Fibroblast of lung (primary cell): Measurements from ENCODE around the gene TMEM109. TPM values are rescaled to one million over a fixed set of nuclear protein-coding genes. Genes with fewer than 3 reads are reported as not detected.

Source experiments
- DNase-seq, 2 donors: peaks; one replicate each; pipeline versions ENCODE4 v3.0.0 to v3.0.0-alpha.2; 2010; ENCODE audit warnings: low read depth in 2 of 2
- H2AFZ ChIP-seq: 2 replicates; pipeline ENCODE4 v1.5.1; 2012; ENCODE audit warnings: low read length, control low read depth, inconsistent platforms
- H3K27ac ChIP-seq: 2 replicates; pipeline ENCODE4 v1.5.1; 2011; ENCODE audit warnings: low read length, control low read depth; ENCODE audit not compliant: insufficient read depth
- H3K27me3 ChIP-seq: 2 replicates; pipeline ENCODE4 v1.5.1; 2011; ENCODE audit warnings: mild to moderate bottlenecking, low read length; ENCODE audit not compliant: control insufficient read depth, insufficient read depth
- H3K36me3 ChIP-seq: 2 replicates; pipeline ENCODE4 v1.5.1; 2011; ENCODE audit warnings: low read length; ENCODE audit not compliant: control insufficient read depth, insufficient read depth
- H3K4me1 ChIP-seq: 2 replicates; pipeline ENCODE4 v1.5.1; 2011; ENCODE audit warnings: low read length; ENCODE audit not compliant: control insufficient read depth, insufficient read depth; ENCODE audit errors: extremely low read depth
- H3K4me2 ChIP-seq: 2 replicates; pipeline ENCODE4 v1.5.1; 2011; ENCODE audit warnings: low read length, control low read depth; ENCODE audit not compliant: insufficient read depth; ENCODE audit errors: extremely low read depth
- H3K4me3 ChIP-seq, 4 experiments: fragments of 200-600 bp in 1 of 4; sonication (generic) in 1 of 4; replicated peaks in 1 of 4; 2 replicates each; pipeline ENCODE4 v1.5.1; 2011 to 2016; ENCODE audit warnings: low read length in 4 of 4, low read depth in 3 of 4, mild to moderate bottlenecking in 3 of 4, control low read depth in 2 of 4, inconsistent platforms in 1 of 4, mixed read lengths in 1 of 4; ENCODE audit not compliant: insufficient read depth in 1 of 4; ENCODE audit errors: control extremely low read depth in 1 of 4
- H3K79me2 ChIP-seq: 2 replicates; pipeline ENCODE4 v1.5.1; 2012; ENCODE audit warnings: mild to moderate bottlenecking, low read length, inconsistent platforms; ENCODE audit not compliant: control insufficient read depth, insufficient read depth
- H3K9ac ChIP-seq: 2 replicates; pipeline ENCODE4 v1.5.1; 2011; ENCODE audit warnings: mild to moderate bottlenecking, low read length, control low read depth; ENCODE audit not compliant: insufficient read depth
- H3K9me3 ChIP-seq: 2 replicates; pipeline ENCODE4 v1.5.1; 2012; ENCODE audit warnings: low read depth, low read length; ENCODE audit not compliant: control insufficient read depth, insufficient read depth
- H4K20me1 ChIP-seq: 2 replicates; pipeline ENCODE4 v1.5.1; 2011; ENCODE audit warnings: low read length; ENCODE audit not compliant: control insufficient read depth, insufficient read depth; ENCODE audit errors: extremely low read depth
- EZH2 ChIP-seq: IDR thresholded peaks from 2 replicates; pipeline ENCODE4 v1.5.1; 2012; ENCODE audit warnings: low read length, control low read depth, mild to moderate bottlenecking; ENCODE audit errors: missing control alignments
- polyA plus RNA-seq, 2 donors: library from polyadenylated mRNA; depleted of rRNA in 1 of 2; stranded (reverse) in 1 of 2; unstranded in 1 of 2; fragments of >200 nt; gene quantifications; 2 replicates each; pipeline ENCODE4 v1.2.1, GENCODE V29; 2011 to 2012; ENCODE audit warnings: missing spikeins in 1 of 2
- total RNA-seq: library from RNA; depleted of rRNA; stranded (reverse); fragments of >200 nt; gene quantifications from 2 replicates; pipeline ENCODE4 v1.2.1, GENCODE V29; 2014
- TF ChIP-seq, protein P1 (sequence below), 2 donors: IDR thresholded peaks in 1 of 2; conservative IDR thresholded peaks in 1 of 2; 1 replicate in 1 of 2; 2 replicates in 1 of 2; pipeline ENCODE4 v1.5.1; 2011 to 2012; ENCODE audit warnings: low read length in 2 of 2, control low read depth in 1 of 2, inconsistent platforms in 1 of 2, low read depth in 1 of 2, mild to moderate bottlenecking in 1 of 2

Gene TMEM109
- total and polyA plus RNA-seq, 2 donors (not counting 1 experiment from before 2014, with no cell fraction given), result 21.5 to 34.9 TPM

- no peak for TF ChIP-seq EZH2
- TF ChIP-seq, protein P1, sequence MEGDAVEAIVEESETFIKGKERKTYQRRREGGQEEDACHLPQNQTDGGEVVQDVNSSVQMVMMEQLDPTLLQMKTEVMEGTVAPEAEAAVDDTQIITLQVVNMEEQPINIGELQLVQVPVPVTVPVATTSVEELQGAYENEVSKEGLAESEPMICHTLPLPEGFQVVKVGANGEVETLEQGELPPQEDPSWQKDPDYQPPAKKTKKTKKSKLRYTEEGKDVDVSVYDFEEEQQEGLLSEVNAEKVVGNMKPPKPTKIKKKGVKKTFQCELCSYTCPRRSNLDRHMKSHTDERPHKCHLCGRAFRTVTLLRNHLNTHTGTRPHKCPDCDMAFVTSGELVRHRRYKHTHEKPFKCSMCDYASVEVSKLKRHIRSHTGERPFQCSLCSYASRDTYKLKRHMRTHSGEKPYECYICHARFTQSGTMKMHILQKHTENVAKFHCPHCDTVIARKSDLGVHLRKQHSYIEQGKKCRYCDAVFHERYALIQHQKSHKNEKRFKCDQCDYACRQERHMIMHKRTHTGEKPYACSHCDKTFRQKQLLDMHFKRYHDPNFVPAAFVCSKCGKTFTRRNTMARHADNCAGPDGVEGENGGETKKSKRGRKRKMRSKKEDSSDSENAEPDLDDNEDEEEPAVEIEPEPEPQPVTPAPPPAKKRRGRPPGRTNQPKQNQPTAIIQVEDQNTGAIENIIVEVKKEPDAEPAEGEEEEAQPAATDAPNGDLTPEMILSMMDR (conservative IDR thresholded peaks at IDR 0.05 in 1 of 2, IDR thresholded peaks at IDR 0.05 in 1 of 2; ENCODE audit: low read depth in 1 of 2, low read length in 2 of 2), result no peak
- no peak overlapping the region for H3K4me2 ChIP-seq
- H2AFZ ChIP-seq, result no peak overlapping the region
- no peak overlapping the region for H3K27ac ChIP-seq
- no peak overlapping the region for H3K4me3 ChIP-seq
- no peaks in the 10 kb centered on the region for H3K9me3 ChIP-seq
- no peak for DNase-seq
- H3K36me3 ChIP-seq, result peaks cover 4% of the 10 kb centered on the region
- no peaks in the 10 kb centered on the region for H4K20me1 ChIP-seq
- no peaks in the 10 kb centered on the region for H3K27me3 ChIP-seq
- H3K9ac ChIP-seq, result no peak overlapping the region
- no peaks in the 10 kb centered on the region for H3K79me2 ChIP-seq
- no peaks in the 10 kb centered on the region for H3K4me1 ChIP-seq
Measured at GRCh38 chr11:60938500-60938899, 24.5 kb downstream of the TMEM109 start.

DNA sequence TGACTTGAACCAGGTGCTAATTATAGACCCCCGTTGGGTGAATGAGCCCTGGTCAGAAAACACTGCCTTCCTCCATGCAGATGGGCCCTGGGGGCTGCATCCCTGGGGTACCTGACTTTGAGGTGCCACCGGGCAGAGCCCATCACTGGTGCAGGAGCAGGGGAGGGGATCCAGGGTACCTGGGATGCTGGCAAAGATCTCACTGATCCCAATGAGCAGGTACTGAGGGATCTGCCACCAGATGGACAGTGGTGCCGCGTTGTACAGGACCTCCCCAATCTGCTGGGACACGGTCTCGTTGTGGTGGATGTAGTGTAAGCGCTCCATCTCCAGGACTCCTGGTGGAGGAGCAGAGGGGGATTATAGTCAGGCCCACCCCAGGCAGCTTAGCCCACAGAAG is 25.3 kb downstream of the TMEM109 start:
- no peaks in the 10 kb centered on the region for H3K79me2 ChIP-seq
- no peak for DNase-seq
- H3K27me3 ChIP-seq, result no peaks in the 10 kb centered on the region
- no peaks in the 10 kb centered on the region for H3K4me1 ChIP-seq
- no peaks in the 10 kb centered on the region for H4K20me1 ChIP-seq
- no peak overlapping the region for H3K4me3 ChIP-seq
- H3K27ac ChIP-seq, result no peak overlapping the region
- no peak overlapping the region for H2AFZ ChIP-seq
- no peak overlapping the region for H3K4me2 ChIP-seq
- H3K9ac ChIP-seq, result no peak overlapping the region
- peaks cover 4% of the 10 kb centered on the region for H3K36me3 ChIP-seq
- no peak for TF ChIP-seq EZH2
- TF ChIP-seq, protein P1 (conservative IDR thresholded peaks at IDR 0.05 in 1 of 2, IDR thresholded peaks at IDR 0.05 in 1 of 2; ENCODE audit: low read depth in 1 of 2, low read length in 2 of 2), result no peak
- no peaks in the 10 kb centered on the region for H3K9me3 ChIP-seq

- no peaks in the 10 kb centered on the region for H4K20me1 ChIP-seq
- no peak overlapping the region for H3K4me3 ChIP-seq
- no peak overlapping the region for H3K27ac ChIP-seq
- TF ChIP-seq EZH2, result no peak
- TF ChIP-seq, protein P1 (conservative IDR thresholded peaks at IDR 0.05 in 1 of 2, IDR thresholded peaks at IDR 0.05 in 1 of 2; ENCODE audit: low read depth in 1 of 2, low read length in 2 of 2), result no peak
- DNase-seq, result no peak
- no peaks in the 10 kb centered on the region for H3K27me3 ChIP-seq
- no peak overlapping the region for H3K4me2 ChIP-seq
- H2AFZ ChIP-seq, result no peak overlapping the region
- H3K9ac ChIP-seq, result no peak overlapping the region
- H3K36me3 ChIP-seq, result peaks cover 4% of the 10 kb centered on the region
- H3K4me1 ChIP-seq, result no peaks in the 10 kb centered on the region
- H3K79me2 ChIP-seq, result no peaks in the 10 kb centered on the region
- H3K9me3 ChIP-seq, result no peaks in the 10 kb centered on the region
Measured at GRCh38 chr11:60939855-60940254, 25.9 kb downstream of the TMEM109 start.
